NCI-H1436 treated with DMSO at 0.1 percent for 48 hours (cell line): ENCODE results near the gene EZH2.

ENCODE experiments used
- DNase-seq: peaks from one replicate; lab custom pipeline; 2025; lab: John Stamatoyannopoulos, UW

Gene EZH2

GRCh38 chr7:148761499-148762278 lies 122.4 kb downstream of the EZH2 start:
- no peak for DNase-seq
